Measurements from ENCODE around the gene KCTD2.

GRCh38 chr17:75031972-75032719 is 14.9 kb upstream of the KCTD2 start:
- TF ChIP-seq POLR2AphosphoS5 (IDR thresholded peaks at IDR 0.05): no peak
- TF ChIP-seq POLR2A (IDR thresholded peaks at IDR 0.05): no peak
